ENCODE results near the gene SOD3. TPM values are rescaled to one million over a fixed set of nuclear protein-coding genes. Genes with fewer than 3 reads are reported as not detected.

Gene SOD3
- total RNA-seq, 3 donors from 2014 or later (not counting 1 experiment from before 2014, with no cell fraction given) = not detected

DNA sequence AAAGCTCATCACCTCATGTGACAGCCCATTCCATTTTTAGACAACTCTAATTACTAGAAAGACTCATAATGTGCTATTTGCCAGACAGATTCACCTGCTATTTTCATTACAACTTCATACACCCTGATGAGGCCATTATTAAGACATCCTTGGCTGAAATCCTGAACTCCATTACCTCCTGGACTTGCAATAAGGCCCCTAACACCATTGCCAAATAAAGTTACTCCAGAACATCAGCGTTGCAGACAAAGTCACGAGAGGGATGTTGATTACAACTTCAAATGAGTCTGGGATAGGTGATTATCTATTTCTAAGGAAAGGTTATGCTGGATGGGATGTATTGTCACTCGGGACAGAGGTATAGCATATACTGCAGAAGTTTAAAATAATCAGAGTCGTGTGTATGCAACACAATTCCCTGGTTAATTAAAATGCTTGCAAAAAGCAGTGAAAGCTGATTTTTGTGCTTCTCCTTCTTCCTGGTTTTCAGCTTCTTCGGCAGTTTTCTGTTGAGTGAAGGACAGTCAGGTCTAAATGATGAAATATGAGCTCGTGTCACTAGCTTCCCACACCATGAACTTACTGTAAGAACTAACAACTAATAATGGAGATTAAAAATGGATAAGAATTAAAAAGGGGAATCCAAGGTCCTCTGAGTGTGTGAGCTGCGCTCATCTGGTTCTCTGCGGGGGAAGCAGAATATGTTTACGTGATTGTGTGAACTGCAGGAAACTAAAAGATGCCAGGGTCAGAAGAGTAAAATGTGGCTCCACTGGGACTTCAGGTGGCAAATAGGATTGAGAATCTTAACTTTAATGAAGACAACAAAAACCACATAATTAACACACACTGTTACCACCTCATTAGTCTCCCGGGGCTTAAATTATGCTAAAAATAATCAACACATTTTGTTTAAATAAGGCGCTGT is 17.6 kb upstream of the SOD3 start:
- Histone ChIP-seq H3K4me1 (ENCODE audit: control insufficient read depth, insufficient read depth, low read length) (no peaks in the 10 kb centered on the region), H3K4me3 (ENCODE audit: low read length) (no peak overlapping the region), H3K9me3 (ENCODE audit: control insufficient read depth, insufficient read depth, low read length) (no peaks in the 10 kb centered on the region), H3K36me3 (ENCODE audit: control insufficient read depth, insufficient read depth, low read length) (no peaks in the 10 kb centered on the region), H3K27me3 (ENCODE audit: control insufficient read depth, insufficient read depth, low read length) (no peaks in the 10 kb centered on the region), H3K27ac (ENCODE audit: low read length) (no peak overlapping the region)
- TF ChIP-seq, protein P1, sequence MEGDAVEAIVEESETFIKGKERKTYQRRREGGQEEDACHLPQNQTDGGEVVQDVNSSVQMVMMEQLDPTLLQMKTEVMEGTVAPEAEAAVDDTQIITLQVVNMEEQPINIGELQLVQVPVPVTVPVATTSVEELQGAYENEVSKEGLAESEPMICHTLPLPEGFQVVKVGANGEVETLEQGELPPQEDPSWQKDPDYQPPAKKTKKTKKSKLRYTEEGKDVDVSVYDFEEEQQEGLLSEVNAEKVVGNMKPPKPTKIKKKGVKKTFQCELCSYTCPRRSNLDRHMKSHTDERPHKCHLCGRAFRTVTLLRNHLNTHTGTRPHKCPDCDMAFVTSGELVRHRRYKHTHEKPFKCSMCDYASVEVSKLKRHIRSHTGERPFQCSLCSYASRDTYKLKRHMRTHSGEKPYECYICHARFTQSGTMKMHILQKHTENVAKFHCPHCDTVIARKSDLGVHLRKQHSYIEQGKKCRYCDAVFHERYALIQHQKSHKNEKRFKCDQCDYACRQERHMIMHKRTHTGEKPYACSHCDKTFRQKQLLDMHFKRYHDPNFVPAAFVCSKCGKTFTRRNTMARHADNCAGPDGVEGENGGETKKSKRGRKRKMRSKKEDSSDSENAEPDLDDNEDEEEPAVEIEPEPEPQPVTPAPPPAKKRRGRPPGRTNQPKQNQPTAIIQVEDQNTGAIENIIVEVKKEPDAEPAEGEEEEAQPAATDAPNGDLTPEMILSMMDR (IDR thresholded peaks at IDR 0.05) = no peak
- Mint-ChIP-seq H3K4me1 (no peaks in the 10 kb centered on the region), H3K9me3 (no peaks in the 10 kb centered on the region), H3K36me3 (no peaks in the 10 kb centered on the region), H3K27me3 (ENCODE audit: low read depth in 2 of 2) (no peaks in the 10 kb centered on the region), H3K27ac (no peak overlapping the region), H3K4me3 (no peak overlapping the region)
- ATAC-seq = no peak
- intact Hi-C loops (cut with micrococcal nuclease) = no loop called here
- no peak for DNase-seq
- WGBS (ENCODE audit: insufficient coverage) = 85% methylated on average over 10 of the region's 11 CpGs

DNA sequence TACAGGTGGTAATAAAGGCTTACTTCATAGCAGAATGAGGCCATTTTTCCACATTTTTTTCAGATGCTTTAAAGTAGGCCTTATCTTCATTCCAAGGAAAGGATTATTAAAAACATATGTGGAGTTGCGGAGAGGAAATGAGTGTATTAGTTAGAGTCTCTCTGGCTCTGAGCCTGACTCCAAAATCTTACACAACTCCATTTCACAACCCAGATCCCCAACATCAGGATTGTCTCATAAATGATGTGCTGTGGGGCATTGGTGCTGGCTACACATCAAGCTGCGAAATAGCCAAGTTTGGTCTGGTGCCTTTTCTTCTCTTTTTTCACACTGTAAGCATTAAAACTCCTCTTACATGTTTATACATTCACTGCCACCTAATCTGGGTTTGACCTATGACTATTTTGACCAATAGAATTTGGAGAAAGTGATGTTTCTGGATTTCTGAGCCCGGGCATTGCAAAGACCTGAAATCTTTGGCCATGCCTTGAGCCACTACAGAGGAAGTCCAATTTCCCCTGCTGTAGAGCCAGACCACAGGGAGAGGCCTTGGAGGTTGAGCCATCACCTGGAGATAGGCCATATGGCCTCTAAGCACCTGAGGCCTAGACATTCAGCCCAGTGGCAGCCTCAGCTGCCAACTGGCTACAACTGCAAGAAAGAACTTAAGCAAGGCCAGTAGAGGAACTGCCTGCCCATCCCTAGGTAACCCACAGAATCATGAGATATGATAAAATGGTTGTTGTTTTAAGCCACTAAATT is 16.7 kb upstream of the SOD3 start:
- Mint-ChIP-seq H3K27ac (no peak overlapping the region), H3K36me3 (no peaks in the 10 kb centered on the region), H3K9me3 (peaks cover 0 to 1% of the 10 kb centered on the region in 2 donors), H3K27me3 (ENCODE audit: low read depth in 2 of 2) (no peaks in the 10 kb centered on the region), H3K4me1 (no peaks in the 10 kb centered on the region), H3K4me3 (no peak overlapping the region)
- ATAC-seq = no peak
- Histone ChIP-seq H3K36me3 (ENCODE audit: control insufficient read depth, insufficient read depth, low read length) (no peaks in the 10 kb centered on the region), H3K27ac (ENCODE audit: low read length) (no peak overlapping the region), H3K9me3 (ENCODE audit: control insufficient read depth, insufficient read depth, low read length) (no peaks in the 10 kb centered on the region), H3K4me3 (ENCODE audit: low read length) (no peak overlapping the region), H3K4me1 (ENCODE audit: control insufficient read depth, insufficient read depth, low read length) (no peaks in the 10 kb centered on the region), H3K27me3 (ENCODE audit: control insufficient read depth, insufficient read depth, low read length) (no peaks in the 10 kb centered on the region)
- DNase-seq = no peak
- WGBS (ENCODE audit: insufficient coverage) = 43% methylated on average over 2 of the region's 3 CpGs
- TF ChIP-seq, protein P1 (IDR thresholded peaks at IDR 0.05) = no peak
- intact Hi-C loops (cut with micrococcal nuclease) = no loop called here

DNA sequence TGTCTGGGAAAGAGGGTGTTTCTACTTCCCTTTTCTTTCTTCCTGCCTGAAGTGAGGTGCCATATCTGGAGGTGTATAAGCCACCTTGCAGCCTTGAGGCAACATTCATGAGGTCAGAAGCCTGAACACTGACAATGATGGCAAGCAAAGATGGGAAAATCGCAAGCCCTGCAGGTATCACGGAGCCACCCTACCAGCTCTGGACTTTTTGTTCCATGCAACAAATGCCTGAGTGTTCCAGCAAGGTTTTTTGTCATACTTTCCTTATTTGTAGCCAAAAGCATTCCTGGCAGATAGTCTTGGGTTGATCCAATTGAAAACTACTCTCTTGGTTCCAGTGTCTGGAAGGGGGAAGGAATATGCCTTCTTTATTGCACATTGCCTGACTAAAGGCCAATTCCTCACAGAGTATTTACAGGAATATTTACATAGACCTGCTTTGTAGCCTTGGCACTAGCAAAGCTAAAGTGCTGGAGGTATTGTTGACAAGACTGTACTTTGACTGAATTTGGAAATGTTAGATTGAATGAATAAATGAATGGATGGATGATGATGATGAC is 14.4 kb upstream of the SOD3 start:
- intact Hi-C loops (cut with micrococcal nuclease) = no loop called here
- no peak overlapping the region for H3K27ac Mint-ChIP-seq
- no peaks in the 10 kb centered on the region for H3K36me3 ChIP-seq (ENCODE audit: control insufficient read depth, insufficient read depth, low read length)
- H3K36me3 Mint-ChIP-seq = no peaks in the 10 kb centered on the region
- no peaks in the 10 kb centered on the region for H3K4me1 ChIP-seq (ENCODE audit: control insufficient read depth, insufficient read depth, low read length)
- TF ChIP-seq, protein P1 (IDR thresholded peaks at IDR 0.05) = no peak
- H3K27ac ChIP-seq (ENCODE audit: low read length) = no peak overlapping the region
- ATAC-seq (no peak), DNase-seq (no peak)
- H3K4me1 Mint-ChIP-seq = no peaks in the 10 kb centered on the region
- H3K4me3 ChIP-seq (ENCODE audit: low read length) = no peak overlapping the region
- H3K27me3 ChIP-seq (ENCODE audit: control insufficient read depth, insufficient read depth, low read length) = no peaks in the 10 kb centered on the region
- no peaks in the 10 kb centered on the region for H3K27me3 Mint-ChIP-seq (ENCODE audit: low read depth in 2 of 2)
- H3K9me3 ChIP-seq (ENCODE audit: control insufficient read depth, insufficient read depth, low read length) = no peaks in the 10 kb centered on the region
- no peak overlapping the region for H3K4me3 Mint-ChIP-seq
- peaks cover 2 to 4% of the 10 kb centered on the region in 2 donors for H3K9me3 Mint-ChIP-seq
- 91% methylated on average over 2 of the region's 2 CpGs for WGBS (ENCODE audit: insufficient coverage)

All from natural killer cell (primary cell).